Neuronal stem cell (in vitro differentiated cells): ENCODE results near the gene CBX4.

Source experiments
- DNase-seq: peaks from one replicate; pipeline ENCODE4 v3.0.0-alpha.2; 2013; ENCODE audit warnings: low spot score
- H2AFZ ChIP-seq: one replicate; pipeline ENCODE4 v1.6.1; 2013; ENCODE audit warnings: mild to moderate bottlenecking, low read length, inconsistent platforms
- H2AK5ac ChIP-seq: 2 replicates; pipeline ENCODE4 v1.6.1; 2013; ENCODE audit warnings: low read depth, mild to moderate bottlenecking, inconsistent platforms, low read length, moderate library complexity, mixed read lengths
- H2BK120ac ChIP-seq: 2 replicates; pipeline ENCODE4 v1.6.1; 2013; ENCODE audit warnings: low read depth, mild to moderate bottlenecking, inconsistent platforms, low read length, moderate library complexity, mixed read lengths
- H2BK12ac ChIP-seq: one replicate; pipeline ENCODE4 v1.6.1; 2013; ENCODE audit warnings: low read length, inconsistent platforms
- H2BK15ac ChIP-seq: 2 replicates; pipeline ENCODE4 v1.6.1; 2013; ENCODE audit warnings: mild to moderate bottlenecking, low read length, inconsistent platforms, mixed read lengths
- H2BK5ac ChIP-seq: one replicate; pipeline ENCODE4 v1.6.1; 2013; ENCODE audit warnings: inconsistent platforms, mild to moderate bottlenecking, low read length, moderate library complexity
- H3K14ac ChIP-seq: one replicate; pipeline ENCODE4 v1.6.1; 2013; ENCODE audit warnings: low read length, inconsistent platforms
- H3K18ac ChIP-seq: 2 replicates; pipeline ENCODE4 v1.6.1; 2013; ENCODE audit warnings: low read length, inconsistent platforms
- H3K23ac ChIP-seq: 2 replicates; pipeline ENCODE4 v1.6.1; 2013; ENCODE audit warnings: low read depth, mild to moderate bottlenecking, mixed read lengths, low read length, inconsistent platforms; ENCODE audit not compliant: poor library complexity
- H3K27ac ChIP-seq: replicated peaks from 3 replicates; pipeline ENCODE4 v1.5.1; 2013; ENCODE audit warnings: low read length, inconsistent platforms
- H3K27me3 ChIP-seq, 3 experiments: 2 replicates each; pipeline ENCODE4 v1.6.1; 2013; ENCODE audit warnings: low read length in 3 of 3, mild to moderate bottlenecking in 2 of 3, inconsistent platforms in 1 of 3, low read depth in 1 of 3, mixed read lengths in 1 of 3, moderate library complexity in 1 of 3; ENCODE audit not compliant: control insufficient read depth in 3 of 3, insufficient read depth in 3 of 3
- H3K36me3 ChIP-seq, 2 donors: replicated peaks in 1 of 2; 2 replicates each; pipeline ENCODE4 v1.6.1; 2013; ENCODE audit warnings: low read length in 2 of 2; ENCODE audit not compliant: control insufficient read depth in 2 of 2, insufficient read depth in 2 of 2
- H3K4ac ChIP-seq: 2 replicates; pipeline ENCODE4 v1.6.1; 2013; ENCODE audit warnings: inconsistent platforms, mild to moderate bottlenecking, low read length, moderate library complexity
- H3K4me1 ChIP-seq, 2 donors: 1 replicate in 1 of 2; 2 replicates in 1 of 2; pipeline ENCODE4 v1.6.1; 2013; ENCODE audit warnings: low read length in 2 of 2, low read depth in 1 of 2; ENCODE audit not compliant: control insufficient read depth in 2 of 2, insufficient read depth in 1 of 2
- H3K4me2 ChIP-seq: one replicate; pipeline ENCODE4 v1.6.1; 2013; ENCODE audit warnings: mild to moderate bottlenecking, low read length, inconsistent platforms; ENCODE audit not compliant: insufficient read depth, poor library complexity, severe bottlenecking
- H3K4me3 ChIP-seq, 2 donors: 2 replicates each; pipeline ENCODE4 v1.5.1; 2013; ENCODE audit warnings: low read length in 2 of 2, mild to moderate bottlenecking in 2 of 2, inconsistent platforms in 1 of 2, moderate library complexity in 1 of 2
- H3K79me1 ChIP-seq: one replicate; pipeline ENCODE4 v1.6.1; 2013; ENCODE audit warnings: low read depth, mild to moderate bottlenecking, inconsistent platforms, low read length, moderate library complexity
- H3K9ac ChIP-seq: one replicate; pipeline ENCODE4 v1.6.1; 2013; ENCODE audit warnings: mild to moderate bottlenecking, low read depth, low read length, inconsistent platforms; ENCODE audit not compliant: poor library complexity
- H3K9me3 ChIP-seq, 2 donors: replicated peaks in 1 of 2; 2 replicates each; pipeline versions ENCODE3 to v1.6.1; 2013; ENCODE audit warnings: low read length in 2 of 2, mild to moderate bottlenecking in 2 of 2, inconsistent platforms in 1 of 2, low read depth in 1 of 2, mixed read lengths in 1 of 2, moderate library complexity in 1 of 2; ENCODE audit not compliant: control insufficient read depth in 2 of 2, insufficient read depth in 1 of 2
- H4K8ac ChIP-seq: one replicate; pipeline ENCODE4 v1.6.1; 2013; ENCODE audit warnings: low read depth, mild to moderate bottlenecking, inconsistent platforms, low read length, moderate library complexity
- H4K91ac ChIP-seq: one replicate; pipeline ENCODE4 v1.6.1; 2013; ENCODE audit warnings: low read length, low read depth, mild to moderate bottlenecking, inconsistent platforms; ENCODE audit not compliant: poor library complexity
- WGBS, 2 donors: extraction: QIAGEN DNeasy Blood & Tissue Kit; methylation state at CpG; one replicate each; pipeline ENCODE4 v1.1.7; 2013; ENCODE audit warnings: missing lambda C conversion rate in 2 of 2, mixed read lengths in 1 of 2; ENCODE audit not compliant: insufficient read length in 2 of 2, insufficient replicate concordance in 1 of 2; ENCODE audit errors: extremely low coverage in 2 of 2; 5-methylcytosine and 5-hydroxymethylcytosine counted together

CBX4 gene

DNA sequence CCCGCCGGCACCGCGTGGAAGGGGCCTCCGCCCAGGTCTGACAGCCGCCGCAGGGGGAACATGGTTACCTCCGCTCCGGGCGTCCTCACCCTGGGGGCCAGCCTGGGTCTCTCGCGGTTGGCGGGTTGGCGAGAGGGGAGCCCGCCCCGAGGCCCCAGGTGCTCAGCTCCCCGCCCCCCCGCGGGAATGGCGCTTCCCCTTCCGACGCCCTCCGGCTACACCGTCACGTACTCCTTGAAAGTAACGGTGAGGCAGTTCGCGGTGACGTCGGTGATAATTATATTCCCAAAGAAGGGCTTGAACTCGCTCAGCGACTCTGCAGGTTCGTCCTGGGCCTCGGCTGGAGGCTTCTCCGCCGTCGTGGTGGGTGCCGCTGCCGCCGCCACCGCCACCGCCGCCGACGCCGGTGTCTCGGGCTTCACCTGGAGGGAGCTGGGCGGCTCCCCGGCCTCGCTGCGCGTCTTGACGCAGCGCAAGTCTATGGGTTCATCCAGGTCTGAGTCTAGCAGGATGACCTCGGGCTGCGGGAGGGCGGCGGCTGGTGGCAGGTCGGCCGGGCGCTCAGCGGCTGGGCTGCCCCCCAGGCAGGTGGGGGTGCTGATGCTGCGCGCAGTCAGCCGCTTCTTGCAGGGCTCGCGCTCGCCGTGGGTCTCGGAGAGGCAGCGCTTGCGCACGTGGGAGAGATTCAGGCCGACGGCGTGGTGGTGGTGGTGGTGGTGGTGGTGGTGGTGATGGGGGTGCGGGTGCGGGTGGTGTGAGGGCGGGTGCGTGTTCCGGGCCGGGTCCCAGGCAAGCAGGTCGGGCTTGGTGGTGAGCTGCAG lies 5.3 kb downstream of the CBX4 start:
- Histone ChIP-seq H3K9ac (peak overlapping the region; percentile 80), H2AFZ (no peak overlapping the region), H2BK12ac (peak overlapping the region; percentile 87), H3K27ac (no peak overlapping the region), H3K18ac (peak overlapping the region; percentile 95), H3K23ac (peak overlapping the region; percentile 97), H3K27me3 (peaks cover 0 to 49% (median 15%) of the 10 kb centered on the region in 3 experiments), H3K4me3 (no peak overlapping the region), H4K91ac (no peak overlapping the region), H3K9me3 (no peaks in the 10 kb centered on the region), H3K14ac (no peak overlapping the region), H3K4me1 (peaks cover 34 to 47% of the 10 kb centered on the region in 2 donors), H2BK5ac (peak overlapping the region; percentile 36), H2AK5ac (peak overlapping the region; percentile 99), H3K4me2 (peak overlapping the region; percentile 32), H3K79me1 (peaks cover 3% of the 10 kb centered on the region), H3K4ac (no peak overlapping the region), H4K8ac (peak overlapping the region; percentile 9), H2BK15ac (peak overlapping the region; percentile 92), H2BK120ac (peak overlapping the region; percentile 38), H3K36me3 (peaks cover 0 to 51% of the 10 kb centered on the region in 2 donors)
- no CpG with 5 or more reads among the region's 83 CpGs for WGBS, 2 donors
- DNase-seq = no peak

DNA sequence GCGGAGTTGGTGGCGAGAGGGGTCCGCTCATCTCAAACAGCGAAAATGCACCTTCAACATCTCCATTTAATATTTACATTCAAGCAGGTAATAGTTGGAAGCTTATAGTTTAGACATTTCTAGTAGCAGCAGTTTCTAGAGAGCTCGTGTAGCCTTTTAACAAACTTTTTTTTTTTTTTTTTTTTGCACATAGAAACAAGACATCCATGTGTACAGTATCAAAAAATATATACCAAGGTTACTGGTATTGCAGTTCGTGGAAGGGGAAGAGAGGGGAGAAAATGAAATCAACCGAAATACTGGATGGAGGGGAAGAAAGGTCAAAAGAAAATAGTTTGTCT lies 6.2 kb downstream of the CBX4 start:
- H2AFZ ChIP-seq = no peak overlapping the region
- peaks cover 42 to 46% of the 10 kb centered on the region in 2 donors for H3K4me1 ChIP-seq
- no peak overlapping the region for H2BK5ac ChIP-seq
- DNase-seq = no peak
- peaks cover 0 to 51% of the 10 kb centered on the region in 2 donors for H3K36me3 ChIP-seq
- peaks cover 3% of the 10 kb centered on the region for H3K79me1 ChIP-seq
- no peak overlapping the region for H4K91ac ChIP-seq
- no peak overlapping the region for H3K23ac ChIP-seq
- no peak overlapping the region for H2AK5ac ChIP-seq
- H4K8ac ChIP-seq = no peak overlapping the region
- H3K4me2 ChIP-seq = peak overlapping the region; percentile 87
- H3K9ac ChIP-seq = peak overlapping the region; percentile 65
- no peak overlapping the region for H3K14ac ChIP-seq
- H3K27ac ChIP-seq = no peak overlapping the region
- H3K27me3 ChIP-seq = peaks cover 0 to 49% (median 15%) of the 10 kb centered on the region in 3 experiments
- H3K18ac ChIP-seq = peak overlapping the region; percentile 98
- no peak overlapping the region for H3K4me3 ChIP-seq
- H2BK120ac ChIP-seq = no peak overlapping the region
- no peak overlapping the region for H2BK15ac ChIP-seq
- no CpG with 5 or more reads among the region's 7 CpGs for whole genome bisulfite sequencing, 2 donors
- H2BK12ac ChIP-seq = no peak overlapping the region
- no peak overlapping the region for H3K4ac ChIP-seq
- no peaks in the 10 kb centered on the region for H3K9me3 ChIP-seq

DNA sequence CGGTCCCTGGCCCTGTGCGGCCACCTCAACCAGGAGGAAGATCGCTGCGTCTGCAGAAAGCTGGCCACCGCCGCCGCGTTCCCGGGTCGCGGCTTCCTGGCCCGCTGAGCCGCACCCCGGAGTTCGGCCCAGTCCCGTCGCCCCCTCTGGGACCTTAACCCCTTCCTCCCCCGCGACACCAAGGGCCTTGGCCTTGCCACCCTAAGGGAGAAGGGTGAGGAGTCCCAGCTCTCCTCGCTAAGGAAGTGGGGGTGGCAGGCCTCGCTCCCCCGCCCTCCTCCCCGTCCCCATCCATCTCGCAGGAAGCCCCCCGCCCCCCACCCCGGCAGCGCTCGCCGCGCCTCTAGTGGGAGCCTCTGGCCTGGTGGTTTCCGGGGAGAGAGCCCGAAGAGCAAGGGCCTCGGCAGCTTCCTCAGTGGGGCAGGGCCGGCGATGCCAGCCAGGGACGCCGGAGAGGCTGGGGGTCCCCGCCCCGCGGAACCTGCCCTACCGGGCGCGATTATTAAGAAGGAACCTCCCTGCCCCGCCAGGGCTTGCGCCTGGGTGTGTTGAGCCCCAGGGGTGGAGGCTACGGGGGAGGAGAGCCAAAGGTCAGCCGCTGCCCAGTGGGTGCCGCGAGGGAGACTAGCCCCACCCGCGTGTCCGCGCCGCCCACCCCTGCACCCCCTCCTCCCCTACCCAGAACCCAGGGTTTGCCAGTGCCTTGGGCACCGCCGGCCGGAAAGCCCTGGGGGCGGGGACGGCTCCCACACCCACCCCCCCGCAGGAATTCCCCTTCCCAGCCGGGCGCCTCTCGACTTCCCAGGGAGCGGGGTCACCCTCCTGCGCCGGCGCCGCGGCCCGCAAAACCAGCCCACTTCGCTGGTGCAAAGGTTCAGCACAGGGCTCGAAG lies 6.8 kb downstream of the CBX4 start:
- H2BK120ac ChIP-seq = peak overlapping the region; percentile 95
- H2BK5ac ChIP-seq = peak overlapping the region; percentile 29
- H3K9ac ChIP-seq = peak overlapping the region; percentile 83
- H3K18ac ChIP-seq = peak overlapping the region; percentile 98
- H3K23ac ChIP-seq = peak overlapping the region; percentile 75
- peak overlapping the region; percentile 61 for H2AFZ ChIP-seq
- peaks cover 39 to 40% of the 10 kb centered on the region in 2 donors for H3K4me1 ChIP-seq
- H2BK15ac ChIP-seq = peak overlapping the region; percentile 88
- peak overlapping the region; percentile 66 for H2BK12ac ChIP-seq
- no CpG with 5 or more reads among the region's 72 CpGs for WGBS, 2 donors
- peaks cover 0 to 45% (median 15%) of the 10 kb centered on the region in 3 experiments for H3K27me3 ChIP-seq
- peak overlapping the region; percentile 44 for H3K4ac ChIP-seq
- no peak for DNase-seq
- H3K4me3 ChIP-seq = peak overlapping the region in 1 of 2 donors; percentile 51
- H3K4me2 ChIP-seq = peak overlapping the region; percentile 87
- H3K79me1 ChIP-seq = peaks cover 5% of the 10 kb centered on the region
- peaks cover 0 to 47% of the 10 kb centered on the region in 2 donors for H3K36me3 ChIP-seq
- no peak overlapping the region for H3K27ac ChIP-seq
- no peak overlapping the region for H4K8ac ChIP-seq
- H3K9me3 ChIP-seq = no peaks in the 10 kb centered on the region
- no peak overlapping the region for H3K14ac ChIP-seq
- peak overlapping the region; percentile 96 for H2AK5ac ChIP-seq
- H4K91ac ChIP-seq = peak overlapping the region; percentile 83
